Measurements from ENCODE around the gene DECR2.

The DECR2 gene

DNA sequence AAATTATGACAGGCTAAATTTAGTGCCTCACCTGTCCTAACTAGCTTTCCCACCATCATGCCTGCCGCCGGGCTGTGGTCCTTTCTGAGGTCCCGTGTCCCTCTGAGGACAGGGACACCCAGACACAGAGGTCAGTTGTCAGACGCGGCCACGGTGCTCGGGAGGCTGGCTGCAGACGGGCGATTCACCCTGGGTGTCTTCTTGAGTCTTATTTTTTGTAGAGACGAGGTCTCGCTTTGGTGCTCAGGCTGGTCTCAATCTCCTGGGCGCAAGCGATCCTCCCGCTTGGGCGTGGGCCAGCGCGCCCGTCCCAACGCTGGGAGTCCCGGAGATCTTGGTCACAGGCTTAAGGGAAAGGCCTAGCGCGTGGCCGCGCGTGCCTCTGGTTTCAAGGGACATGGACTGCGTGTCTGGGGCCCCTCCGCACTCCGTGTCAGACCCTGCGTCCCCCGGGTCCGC lies 23.0 kb downstream of the DECR2 start:
- H3K4me1 ChIP-seq (ENCODE audit: control insufficient read depth in 1 of 2, insufficient read depth in 2 of 2, low read length in 2 of 2), result peaks cover 28 to 29% of the 10 kb centered on the region in 2 donors
- peaks cover 0 to 13% of the 10 kb centered on the region in 2 donors for H3K27me3 ChIP-seq (ENCODE audit: control insufficient read depth in 1 of 2, insufficient read depth in 2 of 2, low read length in 2 of 2)
- H3K9me3 ChIP-seq (ENCODE audit: control insufficient read depth in 1 of 2, low read length in 2 of 2), result no peaks in the 10 kb centered on the region
- peak overlapping the region; percentile 51 for H3K27ac ChIP-seq (ENCODE audit: low read depth, low read length)
- H3K4me3 ChIP-seq (ENCODE audit: low read depth in 1 of 2, low read length in 2 of 2), result peak overlapping the region; percentile 78 to 82
- H3K9ac ChIP-seq (ENCODE audit: low read depth in 1 of 2, low read length in 2 of 2), result peak overlapping the region; percentile 51 to 72
- H3K36me3 ChIP-seq (ENCODE audit: control insufficient read depth in 1 of 2, insufficient read depth in 2 of 2, low read length in 2 of 2), result no peaks in the 10 kb centered on the region

DNA sequence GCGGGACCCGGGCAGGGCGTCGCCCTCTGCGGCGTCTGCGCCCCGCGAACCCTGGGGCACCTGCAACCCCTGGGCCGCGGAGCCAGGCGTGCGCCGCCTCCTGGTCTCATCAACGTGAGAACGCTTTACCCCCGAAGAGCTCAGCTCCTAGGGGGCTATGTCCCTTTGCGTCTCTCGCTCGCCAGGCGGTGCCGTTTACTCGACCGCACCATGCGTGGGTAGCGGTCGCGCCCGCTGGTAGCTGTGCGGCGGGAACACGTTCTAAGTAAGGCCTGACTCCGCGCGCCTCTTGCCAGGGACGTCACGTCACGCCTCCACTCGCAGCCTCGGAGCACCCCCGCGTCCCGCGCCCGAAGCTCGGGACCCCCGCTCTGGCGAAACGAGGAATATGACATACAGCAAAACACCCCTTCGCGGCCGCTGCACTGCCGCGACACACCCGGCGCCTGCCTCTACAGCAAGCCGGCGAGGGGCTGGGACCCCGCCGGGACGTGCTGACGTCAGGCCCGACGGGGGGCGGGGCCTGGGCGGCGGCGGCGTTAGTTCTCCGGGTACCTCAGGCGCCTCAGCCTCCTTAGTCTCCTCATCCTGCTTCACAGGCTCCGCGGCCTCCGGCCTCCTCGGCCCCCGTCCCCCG lies 23.5 kb downstream of the DECR2 start, which contains the start of gene RAB11FIP3:
RAB11FIP3 (plus strand) TSS at position 568 of the 637 bp plus-strand sequence. CDS start 358 bp downstream, outside the sequence.
- no peaks in the 10 kb centered on the region for H3K9me3 ChIP-seq (ENCODE audit: control insufficient read depth in 1 of 2, low read length in 2 of 2)
- peaks cover 0 to 13% of the 10 kb centered on the region in 2 donors for H3K27me3 ChIP-seq (ENCODE audit: control insufficient read depth in 1 of 2, insufficient read depth in 2 of 2, low read length in 2 of 2)
- no peaks in the 10 kb centered on the region for H3K36me3 ChIP-seq (ENCODE audit: control insufficient read depth in 1 of 2, insufficient read depth in 2 of 2, low read length in 2 of 2)
- peak within 1 kb of the TSS; percentile 51 to 72 for H3K9ac ChIP-seq (ENCODE audit: low read depth in 1 of 2, low read length in 2 of 2)
- peaks cover 28 to 29% of the 10 kb centered on the region in 2 donors for H3K4me1 ChIP-seq (ENCODE audit: control insufficient read depth in 1 of 2, insufficient read depth in 2 of 2, low read length in 2 of 2)
- H3K27ac ChIP-seq (ENCODE audit: low read depth, low read length), result peak within 1 kb of the TSS; percentile 81
- H3K4me3 ChIP-seq (ENCODE audit: low read depth in 1 of 2, low read length in 2 of 2), result peak within 1 kb of the TSS; percentile 78 to 82

DNA sequence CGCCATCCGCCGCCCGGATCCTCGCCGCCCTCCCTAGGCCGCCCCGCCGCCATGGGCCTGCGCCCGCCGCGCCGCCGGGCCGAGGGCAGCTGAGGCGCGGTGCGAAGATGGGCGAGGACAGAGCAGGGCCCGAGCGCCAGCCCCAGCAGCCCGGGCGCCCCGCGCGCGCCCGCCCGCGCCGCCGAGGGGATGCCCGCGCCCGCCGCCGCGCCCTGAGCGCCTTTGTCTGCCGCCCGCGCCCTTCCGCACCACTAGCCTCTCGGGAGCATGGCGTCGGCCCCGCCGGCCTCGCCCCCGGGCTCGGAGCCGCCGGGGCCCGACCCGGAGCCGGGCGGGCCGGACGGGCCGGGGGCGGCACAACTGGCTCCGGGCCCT lies 24.0 kb downstream of the DECR2 start:
- Histone ChIP-seq H3K4me1 (ENCODE audit: control insufficient read depth in 1 of 2, insufficient read depth in 2 of 2, low read length in 2 of 2) (peaks cover 28 to 29% of the 10 kb centered on the region in 2 donors), H3K36me3 (ENCODE audit: control insufficient read depth in 1 of 2, insufficient read depth in 2 of 2, low read length in 2 of 2) (no peaks in the 10 kb centered on the region), H3K27ac (ENCODE audit: low read depth, low read length) (peak overlapping the region; percentile 81), H3K9me3 (ENCODE audit: control insufficient read depth in 1 of 2, low read length in 2 of 2) (no peaks in the 10 kb centered on the region), H3K4me3 (ENCODE audit: low read depth in 1 of 2, low read length in 2 of 2) (peak overlapping the region in 1 of 2 donors; percentile 82), H3K9ac (ENCODE audit: low read depth in 1 of 2, low read length in 2 of 2) (no peak overlapping the region), H3K27me3 (ENCODE audit: control insufficient read depth in 1 of 2, insufficient read depth in 2 of 2, low read length in 2 of 2) (peaks cover 0 to 13% of the 10 kb centered on the region in 2 donors)

- Histone ChIP-seq H3K4me1 (ENCODE audit: control insufficient read depth in 1 of 2, insufficient read depth in 2 of 2, low read length in 2 of 2) (peaks cover 28 to 29% of the 10 kb centered on the region in 2 donors), H3K9ac (ENCODE audit: low read depth in 1 of 2, low read length in 2 of 2) (peak overlapping the region; percentile 39 to 72), H3K27ac (ENCODE audit: low read depth, low read length) (peak overlapping the region; percentile 20), H3K9me3 (ENCODE audit: control insufficient read depth in 1 of 2, low read length in 2 of 2) (no peaks in the 10 kb centered on the region), H3K36me3 (ENCODE audit: control insufficient read depth in 1 of 2, insufficient read depth in 2 of 2, low read length in 2 of 2) (no peaks in the 10 kb centered on the region), H3K4me3 (ENCODE audit: low read depth in 1 of 2, low read length in 2 of 2) (peak overlapping the region; percentile 67 to 71), H3K27me3 (ENCODE audit: control insufficient read depth in 1 of 2, insufficient read depth in 2 of 2, low read length in 2 of 2) (peaks cover 0 to 13% of the 10 kb centered on the region in 2 donors)
These were observed 24.6 kb downstream of the DECR2 start for GRCh38 chr16:426115-426905.

DNA sequence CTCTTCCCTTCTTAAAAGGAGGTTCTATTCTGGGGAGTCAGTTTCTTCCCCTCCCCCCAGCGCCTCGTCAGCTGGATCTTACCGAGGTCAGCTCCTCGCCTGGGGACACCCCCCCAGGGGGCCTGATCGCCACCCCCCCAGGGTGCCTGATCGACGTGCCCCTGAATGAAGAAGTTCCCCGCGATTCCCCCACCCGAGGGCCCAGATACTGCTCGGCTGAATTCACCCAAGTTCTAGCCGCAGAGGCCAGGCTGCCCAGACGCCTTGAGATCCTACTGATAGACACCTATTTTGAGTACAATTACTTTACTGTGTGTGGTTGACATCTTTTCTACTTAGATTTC lies 25.2 kb downstream of the DECR2 start:
- Histone ChIP-seq H3K4me1 (ENCODE audit: control insufficient read depth in 1 of 2, insufficient read depth in 2 of 2, low read length in 2 of 2) (peaks cover 28 to 29% of the 10 kb centered on the region in 2 donors), H3K4me3 (ENCODE audit: low read depth in 1 of 2, low read length in 2 of 2) (peak overlapping the region; percentile 67 to 71), H3K27ac (ENCODE audit: low read depth, low read length) (no peak overlapping the region), H3K9me3 (ENCODE audit: control insufficient read depth in 1 of 2, low read length in 2 of 2) (no peaks in the 10 kb centered on the region), H3K9ac (ENCODE audit: low read depth in 1 of 2, low read length in 2 of 2) (peak overlapping the region; percentile 39 to 72), H3K27me3 (ENCODE audit: control insufficient read depth in 1 of 2, insufficient read depth in 2 of 2, low read length in 2 of 2) (peaks cover 0 to 13% of the 10 kb centered on the region in 2 donors), H3K36me3 (ENCODE audit: control insufficient read depth in 1 of 2, insufficient read depth in 2 of 2, low read length in 2 of 2) (no peaks in the 10 kb centered on the region)

GRCh38 chr16:427250-427649 lies 25.6 kb downstream of the DECR2 start:
- Histone ChIP-seq H3K4me3 (ENCODE audit: low read depth in 1 of 2, low read length in 2 of 2) (peak overlapping the region; percentile 67 to 71), H3K36me3 (ENCODE audit: control insufficient read depth in 1 of 2, insufficient read depth in 2 of 2, low read length in 2 of 2) (no peaks in the 10 kb centered on the region), H3K4me1 (ENCODE audit: control insufficient read depth in 1 of 2, insufficient read depth in 2 of 2, low read length in 2 of 2) (peaks cover 28 to 29% of the 10 kb centered on the region in 2 donors), H3K9ac (ENCODE audit: low read depth in 1 of 2, low read length in 2 of 2) (peak overlapping the region in 1 of 2 donors; percentile 39), H3K27ac (ENCODE audit: low read depth, low read length) (no peak overlapping the region), H3K9me3 (ENCODE audit: control insufficient read depth in 1 of 2, low read length in 2 of 2) (no peaks in the 10 kb centered on the region), H3K27me3 (ENCODE audit: control insufficient read depth in 1 of 2, insufficient read depth in 2 of 2, low read length in 2 of 2) (peaks cover 0 to 13% of the 10 kb centered on the region in 2 donors)

DNA sequence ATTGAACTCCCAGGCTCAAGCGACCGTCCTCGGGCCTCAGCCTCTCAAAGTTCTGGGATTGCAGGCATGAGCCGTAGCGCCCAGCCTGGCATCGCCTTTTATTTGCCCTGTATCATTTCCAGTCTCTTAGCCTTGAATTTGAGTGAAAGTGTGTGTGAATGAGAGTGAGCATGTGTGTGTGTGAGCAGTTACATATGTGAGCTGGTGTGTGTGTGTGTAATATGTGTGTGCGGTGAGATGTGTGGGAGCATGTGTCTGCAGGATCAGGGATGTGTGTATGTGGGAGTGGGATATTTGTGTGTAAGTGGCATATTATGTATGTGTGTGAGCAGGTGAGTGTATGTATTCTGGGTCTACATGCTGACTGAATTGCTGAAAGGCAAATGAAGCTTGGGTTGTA lies 29.2 kb downstream of the DECR2 start:
- H3K27ac ChIP-seq (ENCODE audit: low read depth, low read length), result no peak overlapping the region
- H3K9ac ChIP-seq (ENCODE audit: low read depth in 1 of 2, low read length in 2 of 2), result no peak overlapping the region
- H3K4me1 ChIP-seq (ENCODE audit: control insufficient read depth in 1 of 2, insufficient read depth in 2 of 2, low read length in 2 of 2), result peaks cover 16 to 17% of the 10 kb centered on the region in 2 donors
- no peak overlapping the region for H3K4me3 ChIP-seq (ENCODE audit: low read depth in 1 of 2, low read length in 2 of 2)
- H3K27me3 ChIP-seq (ENCODE audit: control insufficient read depth in 1 of 2, insufficient read depth in 2 of 2, low read length in 2 of 2), result peaks cover 0 to 4% of the 10 kb centered on the region in 2 donors
- H3K9me3 ChIP-seq (ENCODE audit: control insufficient read depth in 1 of 2, low read length in 2 of 2), result no peaks in the 10 kb centered on the region
- H3K36me3 ChIP-seq (ENCODE audit: control insufficient read depth in 1 of 2, insufficient read depth in 2 of 2, low read length in 2 of 2), result no peaks in the 10 kb centered on the region

DNA sequence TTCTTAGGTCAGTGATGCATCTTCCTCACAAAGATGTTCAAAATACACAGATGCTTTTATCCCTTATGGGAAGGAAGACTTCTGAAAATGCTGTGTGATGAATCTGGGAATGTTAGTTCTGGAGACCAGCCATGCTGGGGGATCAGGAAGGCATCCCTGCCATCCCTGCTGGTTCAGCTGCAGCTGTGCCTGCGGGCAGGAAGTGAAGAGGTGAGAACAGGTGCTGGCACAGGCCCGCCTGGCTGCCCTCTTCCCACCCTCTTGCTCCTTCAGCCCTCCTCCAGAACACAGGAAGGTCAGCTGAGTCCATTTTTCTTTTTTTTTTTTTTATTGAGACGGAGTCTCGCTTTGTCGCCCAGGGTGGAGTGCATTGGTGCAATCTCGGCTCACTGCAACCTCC lies 38.9 kb downstream of the DECR2 start:
- H3K36me3 ChIP-seq (ENCODE audit: control insufficient read depth in 1 of 2, insufficient read depth in 2 of 2, low read length in 2 of 2), result no peaks in the 10 kb centered on the region

GRCh38 chr16:441447-441846 lies 39.8 kb downstream of the DECR2 start:
- no peaks in the 10 kb centered on the region for H3K4me1 ChIP-seq (ENCODE audit: control insufficient read depth in 1 of 2, insufficient read depth in 2 of 2, low read length in 2 of 2)
- no peak overlapping the region for H3K9ac ChIP-seq (ENCODE audit: low read depth in 1 of 2, low read length in 2 of 2)
- H3K27me3 ChIP-seq (ENCODE audit: control insufficient read depth in 1 of 2, insufficient read depth in 2 of 2, low read length in 2 of 2), result no peaks in the 10 kb centered on the region
- no peaks in the 10 kb centered on the region for H3K9me3 ChIP-seq (ENCODE audit: control insufficient read depth in 1 of 2, low read length in 2 of 2)
- no peaks in the 10 kb centered on the region for H3K36me3 ChIP-seq (ENCODE audit: control insufficient read depth in 1 of 2, insufficient read depth in 2 of 2, low read length in 2 of 2)
- no peak overlapping the region for H3K27ac ChIP-seq (ENCODE audit: low read depth, low read length)
- H3K4me3 ChIP-seq (ENCODE audit: low read depth in 1 of 2, low read length in 2 of 2), result no peak overlapping the region

More for the DNA sequence above, 38.9 kb downstream of the DECR2 start:
- H3K9ac ChIP-seq (ENCODE audit: low read depth in 1 of 2, low read length in 2 of 2), result no peak overlapping the region
- no peaks in the 10 kb centered on the region for H3K9me3 ChIP-seq (ENCODE audit: control insufficient read depth in 1 of 2, low read length in 2 of 2)
- no peak overlapping the region for H3K4me3 ChIP-seq (ENCODE audit: low read depth in 1 of 2, low read length in 2 of 2)
- H3K27me3 ChIP-seq (ENCODE audit: control insufficient read depth in 1 of 2, insufficient read depth in 2 of 2, low read length in 2 of 2), result no peaks in the 10 kb centered on the region
- no peak overlapping the region for H3K27ac ChIP-seq (ENCODE audit: low read depth, low read length)
- H3K4me1 ChIP-seq (ENCODE audit: control insufficient read depth in 1 of 2, insufficient read depth in 2 of 2, low read length in 2 of 2), result no peaks in the 10 kb centered on the region

GRCh38 chr16:442976-443375 lies 41.3 kb downstream of the DECR2 start:
- no peak overlapping the region for H3K9ac ChIP-seq (ENCODE audit: low read depth in 1 of 2, low read length in 2 of 2)
- no peaks in the 10 kb centered on the region for H3K36me3 ChIP-seq (ENCODE audit: control insufficient read depth in 1 of 2, insufficient read depth in 2 of 2, low read length in 2 of 2)
- H3K4me3 ChIP-seq (ENCODE audit: low read depth in 1 of 2, low read length in 2 of 2), result no peak overlapping the region
- no peaks in the 10 kb centered on the region for H3K4me1 ChIP-seq (ENCODE audit: control insufficient read depth in 1 of 2, insufficient read depth in 2 of 2, low read length in 2 of 2)
- H3K27me3 ChIP-seq (ENCODE audit: control insufficient read depth in 1 of 2, insufficient read depth in 2 of 2, low read length in 2 of 2), result no peaks in the 10 kb centered on the region
- H3K27ac ChIP-seq (ENCODE audit: low read depth, low read length), result no peak overlapping the region
- H3K9me3 ChIP-seq (ENCODE audit: control insufficient read depth in 1 of 2, low read length in 2 of 2), result no peaks in the 10 kb centered on the region

Measured in duodenal mucosa (tissue), 2 donors.